PC-3 (cell line): ENCODE measurements around the gene SYS1. TPM values are rescaled to one million over a fixed set of nuclear protein-coding genes. Genes with fewer than 3 reads are reported as not detected.

Experiments
- ATAC-seq: fragments of 200-7000 bp; cut with Tn5 transposase; 2 replicates; pipeline ENCODE4 v1.9.1; 2020; ENCODE audit warnings: mild to moderate bottlenecking, moderate library complexity
- BruUV-seq: library from RNA; stranded (reverse); fragments of 400-500 nt; replicated peaks from 2 replicates; lab custom pipeline; 2021; lab: Mats Ljungman, UMichigan
- CTCF ChIA-PET: fragments of 300-600 bp; sonication (Branson Sonifier 250); formaldehyde crosslinking; loops from one replicate; lab custom pipeline; 2022; ENCODE audit warnings: antibody characterized with exemption; lab: Charles Lee
- POLR2A ChIA-PET: fragments of 300-600 bp; sonication (Branson Sonifier 250); formaldehyde crosslinking; loops from one replicate; lab custom pipeline; 2022; ENCODE audit warnings: antibody characterized with exemption; ENCODE audit not compliant: unreplicated experiment; lab: Charles Lee
- DNase-seq: peaks from one replicate; pipeline ENCODE4 v3.0.0-alpha.2; 2015
- H2AFZ ChIP-seq: fragments of 300-600 bp; sonication (generic); 2 replicates; pipeline ENCODE4 v1.6.0; 2016; ENCODE audit warnings: antibody characterized with exemption, low read length
- H3F3A ChIP-seq: fragments of 300-600 bp; sonication (generic); one replicate; pipeline ENCODE4 v1.6.0; 2017; ENCODE audit warnings: antibody characterized with exemption, low read length, control low read depth, mild to moderate bottlenecking; ENCODE audit not compliant: unreplicated experiment
- H3K27ac ChIP-seq: fragments of 300-600 bp; sonication (generic); 2 replicates; pipeline ENCODE4 v1.5.1; 2016; ENCODE audit warnings: mild to moderate bottlenecking, low read length
- H3K27me3 ChIP-seq: fragments of 300-600 bp; sonication (generic); 2 replicates; pipeline ENCODE4 v1.6.1; 2016; ENCODE audit warnings: low read length, mixed read lengths
- H3K36me3 ChIP-seq: fragments of 300-600 bp; sonication (generic); 2 replicates; pipeline ENCODE4 v1.6.1; 2016; ENCODE audit warnings: low read depth, mixed run types, low read length, mixed read lengths
- H3K4me1 ChIP-seq: fragments of 300-600 bp; sonication (generic); 2 replicates; pipeline ENCODE4 v1.5.1; 2016; ENCODE audit warnings: low read length; ENCODE audit not compliant: insufficient read depth
- H3K4me2 ChIP-seq: fragments of 300-600 bp; sonication (generic); 2 replicates; pipeline ENCODE4 v1.6.0; 2016; ENCODE audit warnings: low read length
- H3K4me3 ChIP-seq: fragments of 300-600 bp; sonication (generic); 2 replicates; pipeline ENCODE4 v1.5.1; 2016; ENCODE audit warnings: mild to moderate bottlenecking, low read length, mixed read lengths
- H3K79me2 ChIP-seq: fragments of 300-600 bp; sonication (generic); 2 replicates; pipeline ENCODE4 v1.6.1; 2017; ENCODE audit warnings: low read length, mixed read lengths
- H3K9ac ChIP-seq: fragments of 300-600 bp; sonication (generic); 2 replicates; pipeline ENCODE4 v1.6.0; 2016; ENCODE audit warnings: mild to moderate bottlenecking, low read length
- H3K9me2 ChIP-seq: fragments of 300-600 bp; sonication (generic); replicated peaks from 2 replicates; pipeline ENCODE4 v1.6.1; 2016; ENCODE audit warnings: mixed run types, low read length, mixed read lengths
- H3K9me3 ChIP-seq: fragments of 300-600 bp; sonication (generic); 2 replicates; pipeline ENCODE4 v1.6.1; 2016; ENCODE audit warnings: low read length, mixed read lengths
- H4K20me1 ChIP-seq: fragments of 300-600 bp; sonication (generic); 2 replicates; pipeline ENCODE4 v1.6.1; 2016; ENCODE audit warnings: low read length, mixed read lengths
- CTCF ChIP-seq: fragments of 300-600 bp; sonication (generic); conservative IDR thresholded peaks from 2 replicates; pipeline ENCODE4 v1.5.1; 2017; ENCODE audit warnings: antibody characterized with exemption, low read depth, mild to moderate bottlenecking, low read length
- EZH2 ChIP-seq: fragments of 300-600 bp; sonication (generic); IDR thresholded peaks from one replicate; pipeline ENCODE4 v1.6.1; 2017; ENCODE audit warnings: antibody characterized with exemption, mild to moderate bottlenecking, low read length; ENCODE audit not compliant: unreplicated experiment
- EZH2phosphoT487 ChIP-seq: fragments of 300-600 bp; sonication (generic); IDR thresholded peaks from 2 replicates; pipeline ENCODE4 v1.6.1; 2018; ENCODE audit warnings: mild to moderate bottlenecking, antibody characterized with exemption, low read length, borderline replicate concordance
- intact Hi-C: fragments of 100-400 bp; cut with micrococcal nuclease; formaldehyde crosslinking; loops from 2 replicates; pipeline ENCODE4 v1.9.0; 2023
- total RNA-seq: library from RNA; depleted of rRNA; stranded (reverse); fragments of >200 nt; gene quantifications from 2 replicates; pipeline ENCODE4 v1.2.3, GENCODE V29; 2014

Gene SYS1
- total RNA-seq, 1 experiment from 2014 or later, result 45.2 TPM

DNA sequence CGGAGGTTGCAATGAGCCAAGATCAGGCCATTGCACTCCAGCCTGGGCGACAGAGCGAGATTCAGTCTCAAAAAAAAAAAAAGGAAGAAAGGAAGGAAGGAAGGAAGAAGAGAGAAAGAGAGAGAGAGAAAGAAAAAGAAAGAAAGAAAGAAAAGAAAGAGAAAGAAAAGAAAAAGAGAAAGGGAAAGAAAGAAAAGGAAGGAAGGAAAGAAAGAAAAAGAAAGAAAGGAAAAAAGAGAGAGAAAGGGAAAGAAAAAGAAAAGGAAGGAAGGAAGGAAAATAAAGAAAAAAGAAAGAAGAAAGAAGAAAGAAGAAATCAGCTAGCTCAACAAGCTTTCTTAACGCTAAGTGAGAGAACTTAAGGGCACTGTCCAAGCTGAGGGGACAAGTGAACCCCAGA, 47.3 kb upstream of the SYS1 start:
- ATAC-seq, result no peak
- no peaks in the 10 kb centered on the region for H4K20me1 ChIP-seq
- H3K9me3 ChIP-seq, result no peaks in the 10 kb centered on the region
- intact Hi-C loops, result loop anchor here (5.0 kb wide), 1 partner anchor 142 kb away; no protein-coding TSS in a partner anchor
- no peak for DNase-seq
- H3K4me3 ChIP-seq, result no peak overlapping the region
- H3K4me2 ChIP-seq, result no peak overlapping the region
- BruUV-seq, result no TSS peak
- no peaks in the 10 kb centered on the region for H3K79me2 ChIP-seq
- no peaks in the 10 kb centered on the region for H3F3A ChIP-seq
- ChIA-PET POLR2A (interaction anchor here (0.7 kb wide), 1 partner anchor 9 kb away, joined by 6 read pairs; no protein-coding TSS in a partner anchor), CTCF (no interaction called here)
- no peaks in the 10 kb centered on the region for H3K36me3 ChIP-seq
- no peaks in the 10 kb centered on the region for H3K4me1 ChIP-seq
- no peak overlapping the region for H3K27ac ChIP-seq
- no peak overlapping the region for H3K9ac ChIP-seq
- no peak overlapping the region for H2AFZ ChIP-seq
- no peaks in the 10 kb centered on the region for H3K9me2 ChIP-seq
- no peaks in the 10 kb centered on the region for H3K27me3 ChIP-seq
- TF ChIP-seq EZH2phosphoT487 (no peak), EZH2 (no peak), CTCF (no peak)

DNA sequence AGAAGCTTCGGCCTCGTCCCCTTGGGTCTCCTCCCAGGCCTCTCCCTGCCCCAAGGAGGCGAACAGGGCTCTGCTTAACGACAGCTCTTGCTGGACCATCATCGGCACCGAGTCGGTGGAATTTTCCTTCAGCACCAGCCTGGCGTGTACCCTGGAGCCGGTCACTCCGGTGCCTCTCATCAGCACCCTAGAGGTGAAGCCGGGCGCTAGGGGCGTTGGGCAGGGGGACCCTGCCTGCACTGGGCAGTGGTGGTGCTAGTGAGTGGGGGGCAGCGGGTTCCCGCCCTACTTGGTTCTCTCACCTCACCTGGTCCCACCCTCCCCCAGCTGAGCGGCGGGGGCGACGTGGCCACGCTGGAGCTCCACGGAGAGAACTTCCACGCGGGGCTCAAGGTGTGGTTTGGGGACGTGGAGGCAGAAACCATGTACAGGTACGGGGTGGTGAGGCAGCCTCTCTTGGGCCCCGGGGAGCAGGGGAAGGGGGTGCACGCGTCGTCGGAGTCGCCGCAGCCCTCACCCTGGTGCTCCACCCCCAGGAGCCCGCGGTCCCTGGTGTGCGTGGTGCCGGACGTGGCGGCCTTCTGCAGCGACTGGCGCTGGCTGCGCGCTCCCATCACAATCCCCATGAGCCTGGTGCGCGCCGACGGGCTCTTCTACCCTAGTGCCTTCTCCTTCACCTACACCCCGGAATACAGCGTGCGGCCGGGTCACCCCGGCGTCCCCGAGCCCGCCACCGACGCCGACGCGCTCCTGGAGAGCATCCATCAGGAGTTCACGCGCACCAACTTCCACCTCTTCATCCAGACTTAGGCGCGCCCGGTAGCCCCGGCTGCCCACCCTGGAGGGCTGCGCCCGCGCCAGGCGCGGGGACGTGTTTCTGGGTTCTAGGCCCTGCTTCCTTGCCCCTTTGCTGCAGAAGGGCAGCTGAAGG, 46.5 kb upstream of the SYS1 start:
- H2AFZ ChIP-seq, result no peak overlapping the region
- intact Hi-C loops, result loop anchor here (5.0 kb wide), 1 partner anchor 141 kb away; no protein-coding TSS in a partner anchor
- CTCF ChIA-PET, result interaction anchor here (0.5 kb wide), 1 partner anchor 23 kb away, joined by 3 read pairs; no protein-coding TSS in a partner anchor

More for the DNA sequence above, 46.5 kb upstream of the SYS1 start:
- Histone ChIP-seq H3K4me1 (peaks cover under 1% of the 10 kb centered on the region; the same call in 1 of the 2 replicates), H3K9ac (no peak overlapping the region), H3K9me2 (no peaks in the 10 kb centered on the region), H3F3A (no peaks in the 10 kb centered on the region), H3K79me2 (no peaks in the 10 kb centered on the region), H3K4me2 (no peak overlapping the region), H3K27ac (no peak overlapping the region), H3K27me3 (no peaks in the 10 kb centered on the region), H3K4me3 (no peak overlapping the region), H3K36me3 (no peaks in the 10 kb centered on the region), H3K9me3 (no peaks in the 10 kb centered on the region), H4K20me1 (no peaks in the 10 kb centered on the region)
- ATAC-seq, result no peak
- POLR2A ChIA-PET, result no interaction called here
- DNase-seq, result no peak
- TF ChIP-seq CTCF, result no peak
- TF ChIP-seq EZH2phosphoT487, result no peak
- TF ChIP-seq EZH2, result no peak
- no TSS peak for BruUV-seq
